ENCODE data around the gene EBPL. TPM values are rescaled to one million over a fixed set of nuclear protein-coding genes. Genes with fewer than 3 reads are reported as not detected.

The EBPL gene
- polyA plus RNA-seq, 1 experiment: 43.3 TPM

- ChIA-PET CTCF (interaction anchor here (0.9 kb wide), 1 partner anchor 1156 kb away, joined by 3 read pairs; no protein-coding TSS in a partner anchor), POLR2A (no interaction called here)
- DNase-seq (ENCODE audit: low read depth): no peak
- no peak overlapping the region for H3K4me3 ChIP-seq (ENCODE audit: low read depth, low read length)
- TF ChIP-seq CTCF (IDR thresholded peaks at IDR 0.05; ENCODE audit: insufficient read depth, low read depth, low read length): no peak
- no peaks in the 10 kb centered on the region for H3K27me3 ChIP-seq (ENCODE audit: control insufficient read depth, insufficient read depth, low read length)
- no peaks in the 10 kb centered on the region for H3K36me3 ChIP-seq (ENCODE audit: control insufficient read depth, insufficient read depth, low read length)
Observed at GRCh38 chr13:49649963-49650312, 41.3 kb downstream of the EBPL start.

GRCh38 chr13:49649244-49649962, 41.9 kb downstream of the EBPL start:
- DNase-seq (ENCODE audit: low read depth): no peak
- Histone ChIP-seq H3K36me3 (ENCODE audit: control insufficient read depth, insufficient read depth, low read length) (no peaks in the 10 kb centered on the region), H3K27me3 (ENCODE audit: control insufficient read depth, insufficient read depth, low read length) (no peaks in the 10 kb centered on the region), H3K4me3 (ENCODE audit: low read depth, low read length) (no peak overlapping the region)
- ChIA-PET CTCF (interaction anchor here (0.8 to 0.9 kb wide), 2 partner anchors 8 to 1156 kb away, joined by 3 read pairs; no protein-coding TSS in a partner anchor), POLR2A (no interaction called here)
- TF ChIP-seq CTCF (IDR thresholded peaks at IDR 0.05; ENCODE audit: insufficient read depth, low read depth, low read length): peak; percentile 61

- no peak for DNase-seq (ENCODE audit: low read depth)
- H3K27me3 ChIP-seq (ENCODE audit: control insufficient read depth, insufficient read depth, low read length): no peaks in the 10 kb centered on the region
- no peak for TF ChIP-seq CTCF (IDR thresholded peaks at IDR 0.05; ENCODE audit: insufficient read depth, low read depth, low read length)
- CTCF ChIA-PET: no interaction called here
- H3K4me3 ChIP-seq (ENCODE audit: low read depth, low read length): no peak overlapping the region
- H3K36me3 ChIP-seq (ENCODE audit: control insufficient read depth, insufficient read depth, low read length): no peaks in the 10 kb centered on the region
- POLR2A ChIA-PET: no interaction called here
Observed at GRCh38 chr13:49646688-49647087, 44.6 kb downstream of the EBPL start.

GRCh38 chr13:49645451-49645850, 45.8 kb downstream of the EBPL start:
- H3K4me3 ChIP-seq (ENCODE audit: low read depth, low read length): no peak overlapping the region
- DNase-seq (ENCODE audit: low read depth): no peak
- no peaks in the 10 kb centered on the region for H3K27me3 ChIP-seq (ENCODE audit: control insufficient read depth, insufficient read depth, low read length)
- ChIA-PET CTCF (interaction anchor here (0.6 kb wide), 1 partner anchor 41 kb away, joined by 4 read pairs; no protein-coding TSS in a partner anchor), POLR2A (no interaction called here)
- TF ChIP-seq CTCF (IDR thresholded peaks at IDR 0.05; ENCODE audit: insufficient read depth, low read depth, low read length): no peak
- H3K36me3 ChIP-seq (ENCODE audit: control insufficient read depth, insufficient read depth, low read length): no peaks in the 10 kb centered on the region

- ChIA-PET CTCF (no interaction called here), POLR2A (interaction anchor here (0.6 kb wide), 1 partner anchor 150 kb away, joined by 17 read pairs; no protein-coding TSS in a partner anchor)
- no peak overlapping the region for H3K4me3 ChIP-seq (ENCODE audit: low read depth, low read length)
- TF ChIP-seq CTCF (IDR thresholded peaks at IDR 0.05; ENCODE audit: insufficient read depth, low read depth, low read length): no peak
- H3K36me3 ChIP-seq (ENCODE audit: control insufficient read depth, insufficient read depth, low read length): no peaks in the 10 kb centered on the region
- H3K27me3 ChIP-seq (ENCODE audit: control insufficient read depth, insufficient read depth, low read length): no peaks in the 10 kb centered on the region
- DNase-seq (ENCODE audit: low read depth): no peak
Observed at GRCh38 chr13:49643035-49643646, 48.1 kb downstream of the EBPL start.
